ENCODE measurements around the gene KIF12.

DNA sequence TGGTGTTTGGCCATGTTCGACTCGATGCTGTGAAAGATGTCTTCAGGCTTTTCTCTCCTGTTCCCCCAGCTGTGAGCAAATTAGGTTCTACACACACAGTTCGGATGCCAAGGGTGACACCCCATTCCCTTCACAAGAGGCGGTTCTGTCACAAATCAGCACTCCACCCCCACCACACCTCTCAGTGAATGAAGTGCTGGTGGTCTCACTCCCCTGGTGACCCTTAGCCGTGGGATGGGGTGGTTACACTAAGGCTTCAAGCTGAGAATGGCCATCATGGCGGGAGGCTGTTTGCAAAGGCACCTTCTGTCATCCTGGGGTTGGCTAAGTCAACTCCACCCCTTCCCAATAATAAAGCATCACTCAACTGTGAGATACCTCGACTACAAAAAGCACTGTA, 47.4 kb downstream of the KIF12 start:
- TF ChIP-seq, protein P1, sequence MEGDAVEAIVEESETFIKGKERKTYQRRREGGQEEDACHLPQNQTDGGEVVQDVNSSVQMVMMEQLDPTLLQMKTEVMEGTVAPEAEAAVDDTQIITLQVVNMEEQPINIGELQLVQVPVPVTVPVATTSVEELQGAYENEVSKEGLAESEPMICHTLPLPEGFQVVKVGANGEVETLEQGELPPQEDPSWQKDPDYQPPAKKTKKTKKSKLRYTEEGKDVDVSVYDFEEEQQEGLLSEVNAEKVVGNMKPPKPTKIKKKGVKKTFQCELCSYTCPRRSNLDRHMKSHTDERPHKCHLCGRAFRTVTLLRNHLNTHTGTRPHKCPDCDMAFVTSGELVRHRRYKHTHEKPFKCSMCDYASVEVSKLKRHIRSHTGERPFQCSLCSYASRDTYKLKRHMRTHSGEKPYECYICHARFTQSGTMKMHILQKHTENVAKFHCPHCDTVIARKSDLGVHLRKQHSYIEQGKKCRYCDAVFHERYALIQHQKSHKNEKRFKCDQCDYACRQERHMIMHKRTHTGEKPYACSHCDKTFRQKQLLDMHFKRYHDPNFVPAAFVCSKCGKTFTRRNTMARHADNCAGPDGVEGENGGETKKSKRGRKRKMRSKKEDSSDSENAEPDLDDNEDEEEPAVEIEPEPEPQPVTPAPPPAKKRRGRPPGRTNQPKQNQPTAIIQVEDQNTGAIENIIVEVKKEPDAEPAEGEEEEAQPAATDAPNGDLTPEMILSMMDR (IDR thresholded peaks at IDR 0.05), result no peak
- TF ChIP-seq EZH2 (IDR thresholded peaks at IDR 0.05; ENCODE audit: borderline replicate concordance, insufficient read depth, low read depth, low read length, poor library complexity, severe bottlenecking), result no peak
